Activated CD4-positive, alpha-beta memory T cell treated with anti-CD3 and anti-CD28 coated beads, Interleukin-2, amount 10 ng/mL, durations not matched to agents 7 days and 5 days (primary cell): ENCODE data around the gene CT83. TPM values are rescaled to one million over a fixed set of nuclear protein-coding genes. Genes with fewer than 3 reads are reported as not detected.

Experiments
- total RNA-seq, 2 experiments: library from RNA; stranded (reverse); gene quantifications; one replicate each; pipeline ENCODE4 v1.2.3, GENCODE V29; 2021

CT83 gene
- total RNA-seq, 2 experiments from 2014 or later, result not detected

Other genes with a start within 250 kb of the CT83 start
- gene SLC6A14, start 26.4 kb downstream of the CT83 start, total RNA-seq, result not detected